Fibroblast of villous mesenchyme (primary cell): ENCODE data around the gene SRRD. TPM values are rescaled to one million over a fixed set of nuclear protein-coding genes. Genes with fewer than 3 reads are reported as not detected.

ENCODE experiments used
- DNase-seq: peaks from one replicate; pipeline ENCODE4 v3.0.0-alpha.2; 2010; ENCODE audit warnings: low read depth
- H3K4me3 ChIP-seq: 2 replicates; pipeline ENCODE4 v1.5.1; 2011; ENCODE audit warnings: low read depth, mild to moderate bottlenecking, low read length
- CTCF ChIP-seq: IDR thresholded peaks from 2 replicates; pipeline ENCODE4 v1.5.1; 2012; ENCODE audit warnings: low read depth, mild to moderate bottlenecking, low read length; ENCODE audit not compliant: insufficient read depth
- total RNA-seq: library from RNA; depleted of rRNA; stranded (reverse); fragments of >200 nt; gene quantifications from 2 replicates; pipeline ENCODE4 v1.2.3, GENCODE V29; 2012

The SRRD gene
- total RNA-seq, 1 donor: 10.4 TPM

- no peak for TF ChIP-seq CTCF
- H3K4me3 ChIP-seq: no peak overlapping the region
Observed at GRCh38 chr22:26442086-26442756, 41.5 kb upstream of the SRRD start.

DNA sequence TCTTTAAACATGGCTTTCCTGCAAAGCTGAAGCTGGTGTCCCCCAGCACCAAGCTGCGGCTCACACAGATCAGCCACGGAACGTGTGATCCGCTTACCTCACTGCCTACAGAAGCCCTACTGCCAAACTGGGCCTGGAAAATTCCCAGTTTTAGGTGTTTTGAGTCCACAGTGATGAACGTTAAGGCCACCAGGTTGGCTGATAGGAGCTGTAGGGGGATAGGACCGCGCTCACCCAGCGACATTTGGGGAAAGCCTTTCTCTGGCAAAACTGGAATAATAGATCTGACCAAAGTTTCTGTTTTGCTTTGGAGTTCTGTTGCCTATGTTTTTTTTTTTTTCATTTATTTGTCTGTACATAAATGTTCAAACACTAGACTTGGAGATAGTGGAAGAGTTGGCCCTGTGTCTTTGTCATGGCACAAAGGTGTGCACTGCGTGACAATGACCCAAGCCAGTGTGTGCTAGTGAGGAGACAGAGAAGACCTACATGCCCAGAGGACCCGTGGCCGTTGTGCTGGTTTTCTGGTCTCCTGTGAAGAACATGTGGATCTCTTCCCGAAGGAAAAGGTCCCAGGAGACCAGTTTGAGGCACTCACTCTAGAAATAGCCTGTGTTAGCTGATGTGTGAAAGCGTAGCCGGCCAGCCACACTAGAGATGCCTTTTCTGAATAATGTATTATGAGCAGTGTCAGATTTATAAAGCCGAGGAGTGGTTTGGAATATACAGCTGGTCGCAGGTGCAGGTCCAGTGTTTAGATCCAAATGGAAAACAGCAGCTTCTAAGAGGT, 39.6 kb upstream of the SRRD start:
- no peak overlapping the region for H3K4me3 ChIP-seq
- no peak for DNase-seq
- TF ChIP-seq CTCF: no peak

More at GRCh38 chr22:26442086-26442756, 41.5 kb upstream of the SRRD start:
- DNase-seq: no peak

GRCh38 chr22:26444777-26445176, 38.9 kb upstream of the SRRD start:
- no peak for TF ChIP-seq CTCF
- no peak overlapping the region for H3K4me3 ChIP-seq
- DNase-seq: no peak

GRCh38 chr22:26445577-26446275, 38.0 kb upstream of the SRRD start:
- no peak for TF ChIP-seq CTCF
- no peak overlapping the region for H3K4me3 ChIP-seq
- DNase-seq: no peak

- TF ChIP-seq CTCF: no peak
- DNase-seq: no peak
- no peak overlapping the region for H3K4me3 ChIP-seq
Observed at GRCh38 chr22:26446808-26447515, 36.7 kb upstream of the SRRD start.

DNA sequence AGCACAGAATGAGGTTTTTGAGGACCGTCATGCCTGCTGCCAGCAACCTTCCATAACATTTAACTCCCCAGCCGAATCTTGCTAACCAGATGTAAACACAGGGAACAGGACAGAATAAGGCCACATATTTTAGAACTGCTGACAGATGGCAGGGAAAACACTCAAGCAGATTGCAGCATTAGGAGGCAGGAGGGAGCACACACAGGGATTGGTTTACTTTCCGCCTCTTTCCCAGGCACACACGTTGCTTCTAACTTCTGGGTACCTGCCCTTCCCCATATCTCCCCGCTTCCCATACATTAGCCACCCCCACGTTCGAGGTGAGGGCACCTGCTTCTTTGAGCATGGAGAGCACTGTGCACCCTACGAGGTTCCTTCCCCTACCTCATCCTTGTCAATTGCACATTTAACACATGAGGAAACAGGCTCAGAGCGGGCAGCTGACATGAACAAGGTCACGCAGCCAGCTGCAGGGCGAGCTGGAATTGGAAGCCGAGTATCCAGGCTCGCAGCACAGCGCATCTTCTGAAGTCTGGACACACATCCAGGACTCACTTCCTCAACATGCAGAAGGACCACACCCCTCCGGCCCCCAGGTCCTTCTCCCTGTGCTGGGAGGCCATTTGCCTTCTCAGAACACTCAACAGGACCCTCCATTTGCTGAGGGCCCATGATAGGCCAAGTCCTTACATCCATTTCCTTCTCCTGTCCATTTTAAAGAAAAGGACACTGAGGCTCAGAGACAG, 35.9 kb upstream of the SRRD start:
- DNase-seq: no peak
- H3K4me3 ChIP-seq: no peak overlapping the region
- no peak for TF ChIP-seq CTCF
